ENCODE data around the gene ZCCHC7.

The ZCCHC7 gene

DNA sequence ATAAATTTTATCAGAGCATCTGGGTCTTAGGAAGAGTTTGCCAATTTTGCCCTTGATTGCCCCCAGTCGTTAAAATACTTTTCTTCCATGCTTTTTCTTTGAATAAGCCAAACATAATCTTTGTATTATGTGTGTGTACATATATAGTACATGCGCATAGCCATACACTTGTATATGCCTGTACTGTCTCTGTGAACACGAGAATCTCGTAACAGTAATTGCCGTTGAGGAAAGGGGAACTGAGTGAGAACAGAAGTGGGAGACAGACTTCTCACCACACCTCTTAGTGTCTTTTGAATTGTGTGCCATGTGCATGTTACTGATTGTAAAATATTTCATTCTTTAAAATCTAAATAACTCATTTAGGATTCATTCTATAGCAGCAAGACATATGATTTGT lies 222.5 kb downstream of the ZCCHC7 start:
- DNase-seq: no peak

DNA sequence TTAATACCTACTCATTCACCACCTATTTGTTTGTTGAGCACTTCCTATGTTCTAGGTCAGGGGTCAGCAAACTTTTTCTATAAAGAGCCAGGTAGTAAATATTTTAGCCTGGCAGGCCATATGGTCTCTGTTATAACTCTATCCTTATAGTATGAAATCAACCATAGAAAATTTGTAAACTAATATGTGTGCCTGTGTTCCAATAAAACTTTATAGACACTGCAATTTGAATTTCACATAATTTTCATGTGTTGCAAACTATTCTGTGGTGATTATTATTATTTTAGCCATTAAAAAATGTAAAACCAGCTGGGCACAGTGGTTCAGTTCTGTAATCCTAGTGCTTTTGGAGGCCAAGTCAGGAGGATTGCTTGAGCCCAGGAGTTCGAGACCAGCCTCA lies 223.3 kb downstream of the ZCCHC7 start:
- no peak for DNase-seq

DNA sequence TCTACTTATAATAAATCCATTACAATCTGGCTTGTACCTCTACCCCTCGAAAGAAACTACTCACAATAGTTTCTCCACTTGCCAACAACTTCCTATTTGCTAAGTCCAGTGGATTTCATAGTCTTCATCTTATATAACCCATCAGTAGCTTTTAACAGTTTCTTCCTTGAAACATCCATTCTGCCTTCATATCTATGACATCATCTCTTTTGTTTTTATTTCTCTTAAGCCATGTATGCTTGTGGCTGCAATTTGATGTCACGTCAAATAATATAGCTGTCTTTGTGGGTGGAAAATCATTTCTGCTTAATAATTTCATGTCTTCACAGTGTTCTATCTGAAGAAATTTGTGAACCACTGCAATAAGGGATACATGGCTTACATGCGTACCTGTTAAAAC lies 224.7 kb downstream of the ZCCHC7 start:
- DNase-seq: no peak

- no peak for DNase-seq
Observed at GRCh38 chr9:37348917-37349316, 228.5 kb downstream of the ZCCHC7 start.

- DNase-seq: peak; percentile 20
Observed at GRCh38 chr9:37350486-37351190, 230.3 kb downstream of the ZCCHC7 start.

- no peak for DNase-seq
Observed at GRCh38 chr9:37353791-37354190, 233.4 kb downstream of the ZCCHC7 start.

DNA sequence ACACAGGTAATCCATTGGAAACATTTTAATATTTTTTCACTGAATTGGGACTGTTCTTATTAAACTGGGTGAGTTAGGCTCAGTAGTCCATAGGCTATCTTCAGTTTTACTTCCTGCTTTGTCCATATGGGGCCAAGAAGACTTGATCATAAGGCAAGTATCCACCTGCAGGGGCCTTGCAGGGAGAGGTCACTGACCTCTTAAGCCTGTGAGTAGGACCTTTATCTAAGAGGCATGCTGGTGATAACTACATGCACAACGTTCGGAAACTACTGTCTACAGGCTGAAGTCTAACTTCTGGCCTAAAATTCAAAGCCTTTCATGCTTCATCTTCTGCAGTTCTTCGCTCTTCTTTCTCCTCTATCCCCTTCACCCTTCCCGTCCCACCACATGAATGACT lies 242.1 kb downstream of the ZCCHC7 start:
- no peak for DNase-seq

DNA sequence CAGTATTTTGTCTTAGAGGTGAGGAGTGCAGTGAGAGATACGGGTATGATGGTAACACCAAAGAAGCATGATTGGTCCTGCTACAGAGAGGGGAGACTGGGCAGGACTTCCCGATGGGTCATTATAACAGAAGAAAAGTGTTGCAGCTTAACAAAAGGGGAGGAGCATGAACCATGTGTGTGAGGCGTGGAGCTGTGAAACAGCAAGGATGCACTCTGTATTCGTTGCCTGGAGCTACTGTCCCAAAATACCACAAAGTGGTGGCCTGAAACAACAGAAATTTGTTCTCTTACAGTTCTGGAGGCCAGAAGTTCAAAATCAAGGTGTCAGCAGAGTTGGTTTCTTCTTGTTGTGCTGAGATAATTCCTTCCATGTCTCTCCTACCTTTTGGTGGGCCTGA lies 242.8 kb downstream of the ZCCHC7 start:
- no peak for DNase-seq

GRCh38 chr9:37364136-37364535 lies 243.8 kb downstream of the ZCCHC7 start:
- DNase-seq: no peak

DNA sequence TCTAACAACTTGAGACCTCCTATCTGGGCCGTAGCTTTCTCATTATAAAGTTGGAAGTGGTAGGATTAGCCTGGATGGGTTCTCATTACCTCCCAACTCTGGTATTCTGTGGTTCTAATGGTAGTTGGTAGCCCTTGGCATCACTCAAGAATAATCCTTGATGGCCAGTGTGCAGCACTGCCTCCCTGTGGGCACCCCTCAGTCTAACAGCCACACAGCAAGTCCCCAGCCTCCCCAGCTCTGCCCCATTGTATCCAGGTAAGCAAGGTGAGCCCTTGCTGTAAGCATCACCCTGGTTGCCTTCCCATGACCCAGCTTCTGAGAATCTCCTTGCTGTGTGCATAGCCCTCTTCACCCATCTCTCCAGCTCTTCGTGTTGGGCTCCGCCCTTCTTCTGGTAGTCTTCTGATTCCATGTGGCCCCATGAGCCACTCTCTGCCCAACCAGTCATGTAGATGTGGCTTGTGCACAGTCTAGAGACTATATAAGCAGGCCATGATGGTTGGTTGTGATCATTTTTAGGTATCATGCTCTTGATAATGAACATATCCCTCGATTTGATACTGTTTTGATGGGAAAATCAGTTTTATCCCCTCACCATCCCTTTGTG lies 244.5 kb downstream of the ZCCHC7 start:
- peak; percentile 28 for DNase-seq

DNA sequence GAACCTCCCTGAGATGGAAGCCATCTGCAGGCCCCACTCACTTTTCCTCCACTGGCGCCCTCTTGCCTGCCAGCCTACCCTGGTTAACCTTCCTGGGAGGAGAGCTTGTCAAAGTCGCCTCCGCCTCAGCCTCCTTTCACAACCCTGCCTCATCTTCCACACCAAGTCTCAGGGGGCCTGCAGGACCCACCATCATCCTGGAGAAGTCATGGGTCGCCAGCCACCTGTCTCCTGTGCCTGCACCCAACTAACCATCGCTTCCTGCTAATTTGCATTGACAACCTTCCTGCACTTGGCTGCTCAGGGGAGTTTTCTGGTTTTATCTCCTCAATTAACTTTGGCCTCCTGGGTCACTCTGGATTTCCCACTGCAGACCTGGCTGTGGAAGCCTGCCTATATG lies 249.3 kb downstream of the ZCCHC7 start:
- no peak for DNase-seq

GRCh38 chr9:37370282-37370681 lies 249.9 kb downstream of the ZCCHC7 start:
- DNase-seq: no peak

GRCh38 chr9:37370968-37371563 lies 250.7 kb downstream of the ZCCHC7 start:
- no peak for DNase-seq

DNA sequence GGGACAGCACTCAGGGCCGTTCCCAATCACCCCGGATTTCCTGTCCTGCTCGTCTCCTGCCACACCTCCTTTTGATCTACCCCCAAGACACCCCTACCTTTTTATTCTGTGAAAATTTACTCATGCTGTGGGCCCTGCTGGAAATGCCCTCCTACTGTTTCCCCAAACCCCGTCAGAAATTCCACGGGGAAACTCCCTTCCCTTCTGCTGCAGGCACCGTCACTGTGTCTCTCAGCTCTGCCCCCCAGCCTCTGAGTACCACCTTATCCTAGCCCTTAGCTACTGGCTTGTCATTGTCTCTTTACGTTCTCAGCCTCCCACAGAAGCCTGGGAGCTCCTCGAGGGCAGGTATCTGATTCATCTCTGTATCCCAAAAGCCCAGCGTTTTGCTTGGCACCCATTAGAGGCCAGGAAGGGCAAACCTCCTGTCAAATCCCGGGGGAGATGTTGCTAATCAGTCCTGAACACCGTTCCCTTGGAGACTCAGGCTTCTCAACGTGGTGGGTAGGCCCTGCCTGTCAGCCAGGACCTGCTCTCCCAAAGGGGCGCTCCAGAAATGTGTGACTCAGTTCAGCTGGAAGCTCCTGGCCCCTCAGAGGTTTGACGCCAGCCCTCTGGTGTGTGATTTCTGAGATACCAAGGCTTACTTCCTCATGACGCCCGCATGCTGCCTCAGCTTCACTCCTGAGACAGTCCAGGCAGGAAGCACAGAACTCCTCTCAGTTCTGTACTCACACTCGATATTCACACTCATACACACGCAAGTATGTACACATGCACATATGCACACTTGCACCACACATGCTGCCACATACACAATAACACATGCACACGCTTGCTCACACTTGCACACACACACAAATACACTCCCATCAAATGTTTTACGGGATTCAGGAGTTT lies 251.4 kb downstream of the ZCCHC7 start:
- no peak for DNase-seq

DNA sequence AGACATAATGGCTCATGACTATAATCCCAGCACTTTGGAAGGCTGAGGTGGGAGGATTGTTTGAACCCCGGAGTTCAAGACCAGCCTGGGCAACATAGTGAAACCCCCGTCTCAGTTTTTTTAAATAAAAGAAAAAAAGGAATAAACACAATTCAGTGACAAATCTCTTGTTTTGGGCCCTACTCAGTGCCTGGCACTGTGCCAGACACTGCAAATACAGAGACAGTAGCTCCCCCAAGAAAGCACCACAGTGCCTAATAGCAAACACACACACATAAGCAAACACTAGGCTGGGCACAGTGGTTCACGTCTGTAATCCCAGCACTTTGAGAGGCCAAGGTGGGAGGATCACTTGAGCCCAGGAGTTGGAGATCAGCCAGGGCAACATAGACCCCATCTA lies 252.5 kb downstream of the ZCCHC7 start:
- DNase-seq: no peak

DNA sequence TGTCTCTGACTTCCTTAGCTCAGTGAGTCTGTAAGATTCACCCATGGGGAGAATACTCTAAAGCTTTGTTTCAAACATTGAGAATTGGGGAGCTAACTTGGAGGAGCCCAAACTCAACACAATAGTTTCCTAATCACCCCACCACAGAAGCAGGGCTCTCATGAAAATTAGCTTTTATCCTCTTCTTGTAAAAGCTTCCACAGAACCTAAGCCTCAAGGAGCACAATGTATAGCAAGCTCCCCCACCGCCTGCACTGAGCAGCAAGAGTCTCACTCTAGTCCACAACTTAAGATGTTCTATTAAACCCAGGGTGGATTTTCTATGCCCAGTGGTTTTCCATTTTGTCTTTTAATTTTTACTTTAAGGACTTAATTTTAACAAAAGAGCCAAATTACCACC lies 253.2 kb downstream of the ZCCHC7 start:
- no peak for DNase-seq

- DNase-seq: no peak
Observed at GRCh38 chr9:37374892-37375291, 254.5 kb downstream of the ZCCHC7 start.

DNA sequence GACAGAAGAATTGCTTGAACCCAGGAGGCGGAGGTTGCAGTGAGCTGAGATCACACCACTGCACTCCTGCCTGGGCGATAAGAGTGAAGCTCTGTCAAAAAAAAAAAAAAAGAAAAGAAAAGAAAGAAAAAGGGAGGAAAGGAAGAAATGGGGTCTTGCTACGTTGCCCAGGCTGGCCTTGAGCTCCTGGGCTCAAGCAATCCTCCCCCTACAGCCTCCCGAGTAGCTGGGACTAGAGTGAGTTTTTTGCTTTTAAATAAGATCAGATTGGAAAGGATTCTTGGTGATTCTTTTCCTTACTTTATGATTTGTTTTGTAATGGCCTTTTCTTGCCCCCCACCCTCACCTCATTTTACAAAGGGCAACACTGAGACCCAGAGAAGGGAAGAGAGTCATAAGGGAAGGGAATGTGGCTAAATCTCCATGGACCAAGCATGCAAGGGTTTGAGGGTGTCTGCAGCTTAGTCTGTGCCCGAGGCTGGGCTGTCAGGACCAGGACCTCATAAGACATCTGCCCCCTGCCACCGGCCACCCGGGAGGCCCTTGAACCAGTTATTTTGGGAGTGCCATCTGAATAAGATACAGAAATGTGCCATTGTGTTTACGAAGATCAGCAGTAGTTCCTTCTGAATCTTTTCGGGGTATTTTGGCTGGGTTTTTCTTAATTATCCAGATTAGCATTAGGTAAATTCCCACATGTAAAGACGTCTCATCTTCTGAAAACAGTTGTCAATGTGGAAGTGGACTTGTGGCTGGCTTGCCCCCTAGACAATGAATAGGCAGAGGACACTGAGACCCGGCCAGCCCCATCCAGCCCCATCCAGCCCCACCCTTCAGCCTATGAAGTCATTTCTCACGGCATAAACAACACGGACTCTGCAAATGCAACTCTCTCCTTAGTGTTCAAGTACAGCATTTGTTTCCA lies 257.6 kb downstream of the ZCCHC7 start:
- DNase-seq: no peak

DNA sequence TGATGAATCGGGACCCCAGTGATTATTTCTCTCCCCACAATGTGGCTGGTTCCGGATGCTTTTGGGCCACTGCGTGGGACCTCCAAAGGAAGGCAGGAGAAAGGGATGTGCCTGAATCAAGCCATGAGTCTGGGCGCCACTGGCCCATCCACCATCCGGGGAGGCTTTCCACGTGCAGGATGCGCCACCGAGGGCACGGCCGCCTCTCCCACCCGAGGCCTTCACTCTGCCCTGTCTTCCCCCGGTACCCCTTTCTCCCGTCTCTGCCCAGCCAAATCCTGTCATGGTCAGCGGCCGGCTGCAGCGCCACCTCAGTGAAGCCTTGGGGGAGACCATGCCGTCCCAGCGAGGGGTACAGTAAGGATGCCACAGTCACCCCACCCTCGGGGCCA lies 258.2 kb downstream of the ZCCHC7 start:
- no peak for DNase-seq

- DNase-seq: no peak
Observed at GRCh38 chr9:37379835-37380234, 259.5 kb downstream of the ZCCHC7 start.

DNA sequence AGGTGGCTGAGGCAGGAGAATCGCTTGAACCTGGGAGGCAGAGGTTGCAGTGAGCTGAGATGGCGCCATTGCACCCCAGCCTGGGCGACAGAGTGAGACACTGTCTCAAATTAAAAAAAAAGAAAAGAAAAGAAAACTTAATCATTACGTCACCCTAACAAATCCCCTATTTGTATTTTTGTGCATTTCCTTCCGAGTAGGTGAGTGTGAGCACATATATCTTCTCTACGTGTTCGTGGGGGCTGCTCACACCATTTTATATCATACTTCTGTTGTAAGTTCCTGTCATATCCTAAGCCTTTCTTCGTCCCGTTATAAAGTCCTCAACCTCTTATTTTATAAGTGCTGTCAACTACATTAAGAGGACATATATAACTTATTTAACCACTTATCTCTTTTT lies 260.2 kb downstream of the ZCCHC7 start:
- DNase-seq: no peak

DNA sequence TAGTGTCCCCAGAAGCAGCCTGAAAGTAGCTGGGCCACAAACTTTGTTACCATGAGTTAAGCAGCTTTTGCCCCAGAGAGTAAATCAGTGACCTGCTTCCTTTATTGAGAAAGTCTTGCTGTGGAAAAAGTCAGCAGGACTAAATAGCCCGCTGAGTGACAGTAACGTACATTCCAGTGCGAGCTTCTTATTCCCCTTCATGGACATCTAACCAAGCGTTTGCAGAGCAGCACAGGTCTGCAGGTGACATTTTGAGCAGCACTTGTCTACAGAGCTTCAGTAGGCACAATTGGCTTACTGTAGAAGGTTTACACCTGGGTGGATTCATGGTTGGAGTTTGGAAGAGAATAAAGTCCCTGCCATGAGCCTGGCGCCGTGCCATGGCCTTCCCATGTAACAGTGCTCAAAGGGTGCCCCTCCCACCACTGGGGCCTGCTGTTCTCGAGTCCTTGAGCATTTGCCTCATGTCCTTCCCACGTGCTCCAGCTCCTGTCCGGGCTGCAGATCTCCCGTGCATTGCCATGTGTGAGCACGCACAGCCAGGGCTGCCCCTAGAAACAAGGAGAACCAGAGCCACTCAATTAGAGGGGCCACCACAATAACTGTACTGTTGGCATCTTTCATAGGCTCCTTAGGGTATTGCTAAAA lies 260.8 kb downstream of the ZCCHC7 start:
- DNase-seq: no peak

All from activated CD4-positive, alpha-beta T cell treated with anti-CD3 and anti-CD28 coated beads, Interleukin-2, Interleukin-6, amounts not matched to agents 100 ng/mL and 50 ng/mL, durations not matched to agents 16 hours and 8 hours (primary cell).